OCI-LY3 (cell line): ENCODE data around the gene PFKL.

Source experiments
- H2AFZ ChIP-seq: fragments of 200-600, 300-600 bp; shearing (Covaris generic); 2 replicates; pipeline ENCODE4 v1.6.0; 2014; ENCODE audit warnings: antibody characterized with exemption, low read depth, low read length
- H3K27ac ChIP-seq: fragments of 200-600, 300-600 bp; sonication (generic); 2 replicates; pipeline ENCODE4 v1.5.1; 2014; ENCODE audit warnings: mild to moderate bottlenecking, low read length, moderate library complexity, mixed read lengths
- H3K27me3 ChIP-seq: fragments of 200-600, 300-600 bp; sonication (generic); 2 replicates; pipeline ENCODE4 v1.6.1; 2014; ENCODE audit warnings: low read depth, low read length, mixed read lengths
- H3K36me3 ChIP-seq: fragments of 200-600, 300-600 bp; sonication (generic); replicated peaks from 2 replicates; pipeline ENCODE3; 2014; ENCODE audit warnings: low read depth, low read length, mixed read lengths
- H3K4me1 ChIP-seq: fragments of 300-600, 200-600 bp; sonication (generic); 2 replicates; pipeline ENCODE4 v1.6.1; 2014; ENCODE audit warnings: low read length, mixed read lengths
- H3K4me2 ChIP-seq: fragments of 200-600, 300-600 bp; sonication (generic); 2 replicates; pipeline ENCODE4 v1.6.1; 2014; ENCODE audit warnings: low read length, mixed read lengths
- H3K4me3 ChIP-seq: fragments of 300-600, 200-600 bp; sonication (generic); 2 replicates; pipeline ENCODE4 v1.5.1; 2014; ENCODE audit warnings: antibody characterized with exemption, mild to moderate bottlenecking, low read length, moderate library complexity
- H3K79me2 ChIP-seq: fragments of 300-600, 200-600 bp; shearing (Covaris generic); 2 replicates; pipeline ENCODE4 v1.6.1; 2014; ENCODE audit warnings: mild to moderate bottlenecking, low read length, mixed read lengths
- H3K9ac ChIP-seq: fragments of 300-600, 200-600 bp; shearing (Covaris generic); 2 replicates; pipeline ENCODE4 v1.6.0; 2014; ENCODE audit warnings: mild to moderate bottlenecking, low read length, moderate library complexity
- H3K9me3 ChIP-seq: fragments of 200-600, 300-600 bp; shearing (Covaris generic); 2 replicates; pipeline ENCODE4 v1.6.1; 2014; ENCODE audit warnings: low read length, mixed read lengths; ENCODE audit not compliant: insufficient read depth
- H4K20me1 ChIP-seq: fragments of 200-600, 300-600 bp; sonication (generic); 2 replicates; pipeline ENCODE4 v1.6.1; 2016; ENCODE audit warnings: low read length, mixed read lengths; ENCODE audit not compliant: insufficient read depth
- EZH2phosphoT487 ChIP-seq: fragments of 200-600 bp; shearing (Covaris generic); IDR thresholded peaks from 2 replicates; pipeline ENCODE4 v1.6.1; 2018; ENCODE audit warnings: antibody characterized with exemption, mixed run types, low read depth
- TF ChIP-seq, protein P1 (sequence below): fragments of 200-600, 300-600 bp; sonication (generic); IDR thresholded peaks from 2 replicates; pipeline ENCODE4 v1.5.1; 2014; ENCODE audit warnings: antibody characterized with exemption, low read length, low read depth

Gene PFKL

GRCh38 chr21:44335266-44336059 is 35.6 kb downstream of the PFKL start:
- Histone ChIP-seq H3K4me2 (no peak overlapping the region), H4K20me1 (peaks cover 4% of the 10 kb centered on the region), H3K27me3 (no peaks in the 10 kb centered on the region), H3K9ac (no peak overlapping the region), H3K9me3 (no peaks in the 10 kb centered on the region), H3K27ac (no peak overlapping the region), H3K79me2 (no peaks in the 10 kb centered on the region), H3K4me3 (no peak overlapping the region), H2AFZ (no peak overlapping the region), H3K36me3 (no peaks in the 10 kb centered on the region), H3K4me1 (peaks cover 10% of the 10 kb centered on the region)
- TF ChIP-seq EZH2phosphoT487: no peak
- TF ChIP-seq, protein P1, sequence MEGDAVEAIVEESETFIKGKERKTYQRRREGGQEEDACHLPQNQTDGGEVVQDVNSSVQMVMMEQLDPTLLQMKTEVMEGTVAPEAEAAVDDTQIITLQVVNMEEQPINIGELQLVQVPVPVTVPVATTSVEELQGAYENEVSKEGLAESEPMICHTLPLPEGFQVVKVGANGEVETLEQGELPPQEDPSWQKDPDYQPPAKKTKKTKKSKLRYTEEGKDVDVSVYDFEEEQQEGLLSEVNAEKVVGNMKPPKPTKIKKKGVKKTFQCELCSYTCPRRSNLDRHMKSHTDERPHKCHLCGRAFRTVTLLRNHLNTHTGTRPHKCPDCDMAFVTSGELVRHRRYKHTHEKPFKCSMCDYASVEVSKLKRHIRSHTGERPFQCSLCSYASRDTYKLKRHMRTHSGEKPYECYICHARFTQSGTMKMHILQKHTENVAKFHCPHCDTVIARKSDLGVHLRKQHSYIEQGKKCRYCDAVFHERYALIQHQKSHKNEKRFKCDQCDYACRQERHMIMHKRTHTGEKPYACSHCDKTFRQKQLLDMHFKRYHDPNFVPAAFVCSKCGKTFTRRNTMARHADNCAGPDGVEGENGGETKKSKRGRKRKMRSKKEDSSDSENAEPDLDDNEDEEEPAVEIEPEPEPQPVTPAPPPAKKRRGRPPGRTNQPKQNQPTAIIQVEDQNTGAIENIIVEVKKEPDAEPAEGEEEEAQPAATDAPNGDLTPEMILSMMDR: no peak

DNA sequence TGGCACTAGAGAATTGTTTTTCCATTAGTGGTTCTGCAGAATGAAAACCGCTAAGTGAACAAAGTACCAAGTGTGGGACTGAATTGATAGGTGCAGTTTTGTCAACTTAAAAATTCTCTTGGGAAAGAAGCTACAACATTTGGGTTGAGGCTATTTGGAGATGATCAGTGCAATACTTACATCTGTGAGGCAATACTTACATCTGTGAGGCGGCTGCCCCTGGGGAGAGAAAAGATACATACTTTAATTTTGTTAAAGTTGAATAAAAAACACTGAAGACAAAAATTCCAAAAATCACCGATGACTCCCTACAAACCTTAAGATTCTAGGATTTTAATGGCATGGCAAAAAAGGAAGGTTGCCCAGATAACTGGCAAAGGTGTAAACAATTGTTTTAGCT is 37.6 kb downstream of the PFKL start:
- Histone ChIP-seq H3K4me3 (no peak overlapping the region), H3K27ac (no peak overlapping the region; the same call in 1 of the 2 replicates), H2AFZ (no peak overlapping the region), H4K20me1 (peaks cover 4% of the 10 kb centered on the region), H3K36me3 (no peaks in the 10 kb centered on the region), H3K27me3 (no peaks in the 10 kb centered on the region), H3K9me3 (no peaks in the 10 kb centered on the region), H3K79me2 (no peaks in the 10 kb centered on the region), H3K4me1 (peaks cover 12% of the 10 kb centered on the region), H3K9ac (no peak overlapping the region), H3K4me2 (no peak overlapping the region)
- TF ChIP-seq EZH2phosphoT487: no peak
- TF ChIP-seq, protein P1: no peak

DNA sequence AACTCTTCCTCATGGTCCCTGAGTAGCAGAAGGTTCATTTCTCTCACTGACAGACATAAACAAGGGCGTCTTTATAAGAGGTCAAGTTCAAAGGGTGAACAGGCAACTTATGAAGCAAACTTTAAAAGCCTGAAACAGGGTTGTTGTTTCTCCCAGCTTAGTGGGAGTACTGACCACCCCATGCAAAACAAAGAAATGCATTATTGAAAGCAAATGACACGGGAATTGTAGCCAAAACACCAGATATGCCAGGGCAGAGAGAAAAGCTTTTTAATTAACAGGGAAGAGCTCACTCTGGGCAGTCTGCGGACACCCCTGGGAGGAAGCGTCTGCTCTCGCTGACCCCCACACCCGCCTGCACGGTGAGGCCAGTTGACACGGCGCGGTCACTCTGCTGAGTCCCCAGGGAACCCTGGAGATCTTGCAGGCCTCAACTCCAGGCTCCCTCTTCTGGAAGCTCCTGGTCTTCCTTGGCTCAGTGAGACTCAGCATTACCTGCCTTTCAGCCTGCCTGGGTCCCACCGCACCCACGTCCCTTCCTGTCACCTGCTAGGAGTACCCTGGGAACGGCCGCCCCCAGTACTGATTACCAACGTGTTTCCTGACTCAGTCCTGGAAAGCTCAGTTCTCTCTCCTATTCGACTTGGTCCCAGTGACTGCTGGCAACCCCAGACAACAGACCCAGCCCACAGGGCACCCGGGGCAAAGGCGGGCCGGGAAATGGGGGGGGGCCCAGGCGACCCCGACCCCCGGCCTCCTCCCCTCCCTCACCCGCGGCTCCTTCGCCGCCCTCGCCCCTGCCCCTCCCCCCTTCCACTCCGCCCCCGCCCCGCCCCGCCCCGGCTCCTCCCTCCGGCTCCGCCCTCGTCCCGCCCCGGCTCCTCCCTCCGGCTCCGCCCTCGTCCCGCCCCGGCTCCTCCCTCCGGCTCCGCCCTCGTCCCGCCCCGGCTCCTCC is 38.4 kb downstream of the PFKL start:
- H3K27ac ChIP-seq: peak overlapping the region; percentile 27; the same call in 1 of the 2 replicates
- peak overlapping the region; percentile 56 for H3K4me2 ChIP-seq
- H3K36me3 ChIP-seq: no peaks in the 10 kb centered on the region
- H4K20me1 ChIP-seq: peaks cover 4% of the 10 kb centered on the region
- H3K4me1 ChIP-seq: peaks cover 12% of the 10 kb centered on the region
- H3K9ac ChIP-seq: 0 out of 2 replicates have a peak overlapping the region, but pooled peaks have one; percentile 20
- no peaks in the 10 kb centered on the region for H3K79me2 ChIP-seq
- peak overlapping the region; percentile 62 for H3K4me3 ChIP-seq
- H3K9me3 ChIP-seq: no peaks in the 10 kb centered on the region
- H2AFZ ChIP-seq: no peak overlapping the region
- no peak for TF ChIP-seq EZH2phosphoT487
- TF ChIP-seq, protein P1: no peak
- no peaks in the 10 kb centered on the region for H3K27me3 ChIP-seq
